H1 (cell line): ENCODE results near the gene FBH1. TPM values are rescaled to one million over a fixed set of nuclear protein-coding genes. Genes with fewer than 3 reads are reported as not detected.

Experiments used
- CTCF ChIA-PET: fragments of 300-600 bp; sonication (Branson Sonifier 250); formaldehyde crosslinking; loops from one replicate; lab custom pipeline; 2021; ENCODE audit not compliant: partially characterized antibody; lab: Charles Lee
- POLR2A ChIA-PET: fragments of 300-600 bp; sonication (Branson Sonifier 250); formaldehyde crosslinking; loops from one replicate; lab custom pipeline; 2021; ENCODE audit warnings: inconsistent platforms; ENCODE audit not compliant: partially characterized antibody; lab: Charles Lee
- DNase-seq, 2 experiments: peaks; one replicate each; pipeline versions ENCODE4 v3.0.0 to v3.0.0-alpha.2; 2010 to 2022; ENCODE audit warnings: low spot score in 2 of 2, low read depth in 1 of 2, mixed read lengths in 1 of 2
- FAIRE-seq: peaks from 2 replicates; lab custom pipeline; 2011; peaks lifted over from hg19 to GRCh38; lab: Jason Lieb, UNC
- H2AFZ ChIP-seq: 2 replicates; pipeline ENCODE4 v1.8.1; 2012; ENCODE audit warnings: low read length, inconsistent platforms
- H2AK5ac ChIP-seq: 2 replicates; pipeline ENCODE4 v1.6.1; 2013; ENCODE audit warnings: low read depth, low read length
- H2BK120ac ChIP-seq: replicated peaks from 2 replicates; pipeline ENCODE3; 2013; ENCODE audit warnings: low read depth, low read length, inconsistent platforms
- H2BK12ac ChIP-seq: 2 replicates; pipeline ENCODE4 v1.6.1; 2013; ENCODE audit warnings: low read depth, low read length
- H2BK15ac ChIP-seq: 2 replicates; pipeline ENCODE4 v1.6.1; 2013; ENCODE audit warnings: low read length
- H2BK20ac ChIP-seq: 2 replicates; pipeline ENCODE4 v1.6.1; 2013; ENCODE audit warnings: low read length
- H2BK5ac ChIP-seq: 2 replicates; pipeline ENCODE4 v1.6.1; 2013; ENCODE audit warnings: low read depth, low read length
- H3K14ac ChIP-seq: 2 replicates; pipeline ENCODE4 v1.6.1; 2013; ENCODE audit warnings: inconsistent platforms; ENCODE audit not compliant: insufficient read length
- H3K18ac ChIP-seq: 2 replicates; pipeline ENCODE4 v1.6.1; 2013; ENCODE audit warnings: low read length; ENCODE audit errors: extremely low read depth
- H3K23ac ChIP-seq: 2 replicates; pipeline ENCODE4 v1.6.1; 2013; ENCODE audit warnings: inconsistent platforms; ENCODE audit not compliant: insufficient read length
- H3K23me2 ChIP-seq: 2 replicates; pipeline ENCODE4 v1.6.1; 2013; ENCODE audit warnings: low read depth, low read length
- H3K27ac ChIP-seq: 2 replicates; pipeline ENCODE4 v1.6.1; 2011; ENCODE audit warnings: low read depth, low read length, inconsistent platforms
- H3K27me3 ChIP-seq, 4 experiments: replicated peaks in 1 of 4; 1 replicate in 1 of 4; 2 replicates in 3 of 4; pipeline versions ENCODE4 v1.6.1 to v1.8.1; 2011 to 2013; ENCODE audit warnings: low read length in 3 of 4, mild to moderate bottlenecking in 3 of 4, inconsistent platforms in 2 of 4, mixed read lengths in 2 of 4, moderate library complexity in 1 of 4; ENCODE audit not compliant: control insufficient read depth in 3 of 4, insufficient read depth in 3 of 4; ENCODE audit errors: extremely low read depth in 1 of 4
- H3K36me3 ChIP-seq, 4 experiments: 2 replicates each; pipeline versions ENCODE4 v1.6.1 to v1.8.1; 2011 to 2013; ENCODE audit warnings: mild to moderate bottlenecking in 4 of 4, low read length in 3 of 4, moderate library complexity in 2 of 4, control low read depth in 1 of 4, inconsistent platforms in 1 of 4; ENCODE audit not compliant: insufficient read depth in 4 of 4, control insufficient read depth in 2 of 4
- H3K4ac ChIP-seq: replicated peaks from 2 replicates; pipeline ENCODE3; 2013; ENCODE audit warnings: low read length, low read depth, mixed read lengths, inconsistent platforms; ENCODE audit not compliant: insufficient read length
- H3K4me1 ChIP-seq, 4 experiments: replicated peaks in 1 of 4; 1 replicate in 1 of 4; 2 replicates in 3 of 4; pipeline versions ENCODE4 v1.6.1 to v1.8.1; 2011 to 2013; ENCODE audit warnings: low read length in 3 of 4, inconsistent platforms in 2 of 4, mixed read lengths in 1 of 4; ENCODE audit not compliant: insufficient read depth in 4 of 4, control insufficient read depth in 3 of 4
- H3K4me2 ChIP-seq, 2 experiments: 2 replicates each; pipeline versions ENCODE4 v1.6.1 to v1.8.1; 2011 to 2013; ENCODE audit warnings: low read depth in 2 of 2, low read length in 2 of 2, control low read depth in 1 of 2, inconsistent platforms in 1 of 2, mild to moderate bottlenecking in 1 of 2; ENCODE audit not compliant: insufficient read depth in 1 of 2
- H3K4me3 ChIP-seq, 4 experiments: fragments of 200-600, 300-600 bp in 1 of 4; sonication (generic), shearing (Covaris generic), sonication (Bioruptor Twin) in 1 of 4; 2 replicates each; pipeline versions ENCODE4 v1.5.1 to v1.8.1; 2011 to 2016; ENCODE audit warnings: low read length in 4 of 4, low read depth in 3 of 4, control low read depth in 2 of 4, inconsistent platforms in 2 of 4, mild to moderate bottlenecking in 2 of 4, mixed read lengths in 1 of 4, moderate library complexity in 1 of 4; ENCODE audit not compliant: insufficient read depth in 2 of 4; ENCODE audit errors: extremely low read depth in 1 of 4
- H3K56ac ChIP-seq: replicated peaks from 2 replicates; pipeline ENCODE3; 2013; ENCODE audit warnings: low read depth, mild to moderate bottlenecking, mixed read lengths, low read length, inconsistent platforms; ENCODE audit not compliant: insufficient read length
- H3K79me1 ChIP-seq: 2 replicates; pipeline ENCODE4 v1.6.1; 2013; ENCODE audit warnings: low read depth, low read length, control low read depth
- H3K79me2 ChIP-seq, 2 experiments: 2 replicates each; pipeline versions ENCODE4 v1.6.1 to v1.8.1; 2012 to 2013; ENCODE audit warnings: low read length in 2 of 2, mild to moderate bottlenecking in 2 of 2, inconsistent platforms in 1 of 2; ENCODE audit not compliant: insufficient read depth in 2 of 2, control insufficient read depth in 1 of 2
- H3K9ac ChIP-seq, 4 experiments: replicated peaks in 1 of 4; 1 replicate in 1 of 4; 2 replicates in 3 of 4; pipeline versions ENCODE4 v1.6.1 to v1.8.1; 2011 to 2013; ENCODE audit warnings: low read depth in 3 of 4, low read length in 3 of 4, control low read depth in 2 of 4, mild to moderate bottlenecking in 2 of 4, moderate library complexity in 2 of 4, inconsistent platforms in 1 of 4; ENCODE audit errors: extremely low read depth in 1 of 4
- H3K9me3 ChIP-seq, 2 experiments: 2 replicates each; pipeline versions ENCODE4 v1.6.1 to v1.8.1; 2012 to 2013; ENCODE audit warnings: mild to moderate bottlenecking in 2 of 2, moderate library complexity in 2 of 2, control low read depth in 1 of 2, inconsistent platforms in 1 of 2, low read depth in 1 of 2, low read length in 1 of 2, mixed read lengths in 1 of 2; ENCODE audit not compliant: insufficient read depth in 2 of 2
- H4K20me1 ChIP-seq, 2 experiments: replicated peaks in 1 of 2; 2 replicates each; pipeline versions ENCODE3 to v1.8.1; 2011 to 2013; ENCODE audit warnings: inconsistent platforms in 2 of 2, low read length in 2 of 2, mild to moderate bottlenecking in 1 of 2; ENCODE audit not compliant: insufficient read depth in 2 of 2, control insufficient read depth in 1 of 2
- H4K5ac ChIP-seq: 2 replicates; pipeline ENCODE4 v1.6.1; 2013; ENCODE audit warnings: low read length, low read depth, mixed read lengths, inconsistent platforms; ENCODE audit not compliant: insufficient read length
- H4K8ac ChIP-seq: 2 replicates; pipeline ENCODE4 v1.8.0; 2013; ENCODE audit warnings: mild to moderate bottlenecking, moderate library complexity, low read length, inconsistent platforms; ENCODE audit not compliant: insufficient read depth; ENCODE audit errors: extremely low read depth
- H4K91ac ChIP-seq: replicated peaks from 2 replicates; pipeline ENCODE3; 2013; ENCODE audit warnings: low read length, mixed read lengths, inconsistent platforms; ENCODE audit not compliant: insufficient read length
- KDM5A ChIP-seq: fragments of 200-600 bp; IDR thresholded peaks from 2 replicates; pipeline ENCODE4 v1.7.1; 2012; ENCODE audit warnings: mild to moderate bottlenecking, low read length, inconsistent platforms, mixed read lengths
- POLR2AphosphoS5 ChIP-seq: IDR thresholded peaks from 2 replicates; pipeline ENCODE4 v1.6.1; 2011; ENCODE audit warnings: low read depth, low read length
- RXRA ChIP-seq: IDR thresholded peaks from 2 replicates; pipeline ENCODE4 v1.6.1; 2011; ENCODE audit warnings: low read depth, mild to moderate bottlenecking, low read length, moderate library complexity; ENCODE audit not compliant: insufficient read depth
- SUZ12 ChIP-seq: fragments of 200-600 bp; sonication (generic); IDR thresholded peaks from 2 replicates; pipeline ENCODE4 v1.6.1; 2012; ENCODE audit warnings: mild to moderate bottlenecking, inconsistent platforms, low read length, moderate library complexity, mixed read lengths
- TAF1 ChIP-seq: IDR thresholded peaks from 2 replicates; pipeline ENCODE4 v1.6.1; 2011; ENCODE audit warnings: mild to moderate bottlenecking, low read depth, low read length
- TBP ChIP-seq: IDR thresholded peaks from 2 replicates; pipeline ENCODE4 v1.6.1; 2011; ENCODE audit warnings: low read depth, low read length, improper control_type of control experiment
- ZNF274 ChIP-seq: IDR thresholded peaks from 2 replicates; pipeline ENCODE4 v1.7.0; 2012; ENCODE audit warnings: low read length, borderline replicate concordance; ENCODE audit errors: extremely low read depth
- WGBS, 2 experiments: shearing (Covaris generic) in 1 of 2; methylation state at CpG; one replicate each; pipeline versions ENCODE4 v1.1.6 to v1.1.7; 2013 to 2015; ENCODE audit warnings: low lambda C conversion rate in 2 of 2, mixed read lengths in 2 of 2, inconsistent platforms in 1 of 2, low coverage in 1 of 2, missing lambda C conversion rate in 1 of 2; ENCODE audit not compliant: insufficient replicate concordance in 2 of 2, insufficient coverage in 1 of 2, insufficient read length in 1 of 2; ENCODE audit errors: extremely low coverage in 1 of 2, missing lambda C conversion rate in 1 of 2; 5-methylcytosine and 5-hydroxymethylcytosine counted together
- polyA plus RNA-seq, 7 experiments: library from polyadenylated mRNA; depleted of rRNA in 3 of 7; stranded (reverse) in 5 of 7; unstranded in 2 of 7; fragments of >200 nt in 5 of 7; fragments of 200-250 nt in 2 of 7; gene quantifications; 1 replicate in 5 of 7; 2 replicates in 1 of 7; 4 replicates in 1 of 7; pipeline versions ENCODE4 v1.2.1 to v1.2.3, GENCODE V29; 2011 to 2013; ENCODE audit warnings: missing spikeins in 2 of 7, mixed read lengths in 2 of 7
- total RNA-seq: library from RNA; stranded (reverse); fragmentation: NEBNext Ultra II Directional; extraction: Animal tissue kit (Norgen Biotek cat#: 25700); gene quantifications from 2 replicates; pipeline ENCODE4 v1.2.1, GENCODE V29; 2021

The FBH1 gene
- total and polyA plus RNA-seq, 2 of the 8 experiments (the other 6 are each of a cell fraction or from before 2014, with no cell fraction given): 31.1 to 51.8 TPM

DNA sequence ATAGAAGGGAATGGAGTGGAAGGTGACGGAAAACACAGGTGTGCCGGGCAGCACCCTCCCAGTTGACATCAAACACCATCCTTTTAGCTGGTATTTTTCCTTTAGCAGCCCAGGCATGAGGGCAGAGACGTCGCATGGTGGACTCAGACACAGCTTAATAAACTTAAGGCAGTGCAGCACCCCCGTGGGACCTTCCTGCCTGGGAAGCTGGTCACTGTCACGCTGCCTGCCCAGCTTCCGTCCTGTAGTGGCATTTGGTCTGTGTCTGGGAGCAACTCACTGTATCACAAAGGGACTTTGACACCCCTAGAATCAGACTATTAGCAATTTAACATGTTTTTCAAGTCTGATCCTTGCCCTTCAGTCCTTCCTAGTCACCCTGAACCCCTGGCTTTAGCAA is 51.5 kb downstream of the FBH1 start:
- Histone ChIP-seq H2AFZ (no peak overlapping the region), H3K23ac (no peak overlapping the region), H3K23me2 (no peaks in the 10 kb centered on the region; the same call in 1 of the 2 replicates), H3K4me3 (no peak overlapping the region), H3K56ac (no peak overlapping the region), H2BK12ac (no peak overlapping the region; the same call in 1 of the 2 replicates), H2BK5ac (no peak overlapping the region; the same call in 1 of the 2 replicates)
- TF ChIP-seq ZNF274 (no peak), POLR2AphosphoS5 (no peak), RXRA (no peak), SUZ12 (no peak), KDM5A (no peak), TBP (no peak), TAF1 (no peak)
- TF ChIP-seq, all 59 proteins: peak for 0
- H3K18ac ChIP-seq: no peak overlapping the region
- H3K79me2 ChIP-seq: no peaks in the 10 kb centered on the region
- peaks cover 0 to 14% (median 7%) of the 10 kb centered on the region in 4 experiments; a peak in 6 of 7 replicates for H3K4me1 ChIP-seq
- peaks cover 0 to 2% of the 10 kb centered on the region in 2 experiments for H4K20me1 ChIP-seq
- ChIA-PET POLR2A (interaction anchor here (1.3 kb wide), 1 partner anchor 9 kb away, joined by 5 read pairs; no protein-coding TSS in a partner anchor), CTCF (interaction anchor here (0.8 to 1.4 kb wide), 2 partner anchors 8 to 9 kb away, joined by 4 to 5 read pairs; no protein-coding TSS in a partner anchor)
- no peak overlapping the region for H2AK5ac ChIP-seq
- H4K91ac ChIP-seq: peak overlapping the region; percentile 25
- H3K4ac ChIP-seq: no peak overlapping the region
- no peaks in the 10 kb centered on the region for H3K79me1 ChIP-seq
- no peak overlapping the region for H2BK20ac ChIP-seq
- no peak for FAIRE-seq
- no peaks in the 10 kb centered on the region for H3K9me3 ChIP-seq
- no peak overlapping the region for H2BK120ac ChIP-seq
- H3K27me3 ChIP-seq: no peaks in the 10 kb centered on the region
- no peak overlapping the region for H4K5ac ChIP-seq
- no peak overlapping the region for H3K9ac ChIP-seq
- H4K8ac ChIP-seq: no peak overlapping the region; the same call in 1 of the 2 replicates
- H3K14ac ChIP-seq: no peak overlapping the region
- no peak overlapping the region for H3K4me2 ChIP-seq
- peak overlapping the region; percentile 53; the same call in 1 of the 2 replicates for H2BK15ac ChIP-seq
- WGBS, 2 experiments: 83% methylated on average over 7 of the region's 7 CpGs; no CpG with 5 or more reads in 1 of the 2 experiments
- DNase-seq: no peak
- H3K27ac ChIP-seq: no peak overlapping the region
- H3K36me3 ChIP-seq: peaks cover 2 to 17% (median 11%) of the 10 kb centered on the region in 4 experiments; a peak in 6 of 8 replicates
